Measurements from ENCODE around the gene MRPS25.

DNA sequence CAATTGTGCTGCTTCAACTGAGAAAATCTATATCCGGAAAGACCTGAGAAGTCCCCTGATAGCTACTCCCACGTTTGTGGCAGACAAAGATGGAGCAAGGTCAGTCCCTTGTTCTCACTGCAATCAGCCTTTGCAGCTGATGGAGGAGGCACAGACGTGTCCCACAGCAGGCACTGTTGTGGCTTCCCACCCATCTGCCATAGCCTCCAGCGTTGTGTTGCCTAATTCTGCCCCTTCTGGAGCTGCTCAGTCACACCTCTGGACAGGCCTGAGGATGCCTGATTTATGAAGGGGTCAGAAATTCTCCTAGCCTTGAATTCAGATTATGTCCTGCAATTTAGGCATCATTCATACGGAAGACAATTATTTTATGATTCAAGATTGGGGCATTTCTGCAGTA, 41.9 kb downstream of the MRPS25 start:
- no peak for TF ChIP-seq ZFP30 (CRISPR knock-in tag; IDR thresholded peaks at IDR 0.05)
- TF ChIP-seq ZC3H10 (CRISPR knock-in tag; IDR thresholded peaks at IDR 0.05) = no peak
- TF ChIP-seq ZNF8 (CRISPR knock-in tag; IDR thresholded peaks at IDR 0.05) = no peak
- TF ChIP-seq ZNF565 (CRISPR knock-in tag; conservative IDR thresholded peaks at IDR 0.05; ENCODE audit: low read depth) = no peak
- TF ChIP-seq ARNTL (CRISPR knock-in tag; IDR thresholded peaks at IDR 0.05; ENCODE audit: borderline replicate concordance, low read depth) = no peak
- no peak for TF ChIP-seq ZNF70 (CRISPR knock-in tag; IDR thresholded peaks at IDR 0.05)
- no peak for TF ChIP-seq RARB (CRISPR knock-in tag; IDR thresholded peaks at IDR 0.05)
- TF ChIP-seq OSR1 (CRISPR knock-in tag; IDR thresholded peaks at IDR 0.05) = no peak
- TF ChIP-seq, protein P1, sequence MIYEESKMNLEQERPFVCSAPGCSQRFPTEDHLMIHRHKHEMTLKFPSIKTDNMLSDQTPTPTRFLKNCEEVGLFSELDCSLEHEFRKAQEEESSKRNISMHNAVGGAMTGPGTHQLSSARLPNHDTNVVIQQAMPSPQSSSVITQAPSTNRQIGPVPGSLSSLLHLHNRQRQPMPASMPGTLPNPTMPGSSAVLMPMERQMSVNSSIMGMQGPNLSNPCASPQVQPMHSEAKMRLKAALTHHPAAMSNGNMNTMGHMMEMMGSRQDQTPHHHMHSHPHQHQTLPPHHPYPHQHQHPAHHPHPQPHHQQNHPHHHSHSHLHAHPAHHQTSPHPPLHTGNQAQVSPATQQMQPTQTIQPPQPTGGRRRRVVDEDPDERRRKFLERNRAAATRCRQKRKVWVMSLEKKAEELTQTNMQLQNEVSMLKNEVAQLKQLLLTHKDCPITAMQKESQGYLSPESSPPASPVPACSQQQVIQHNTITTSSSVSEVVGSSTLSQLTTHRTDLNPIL (CRISPR knock-in tag; IDR thresholded peaks at IDR 0.05; ENCODE audit: low read depth) = no peak
- TF ChIP-seq PPARA (CRISPR knock-in tag; IDR thresholded peaks at IDR 0.05; ENCODE audit: borderline replicate concordance) = no peak
- TF ChIP-seq BACH2 (CRISPR knock-in tag; IDR thresholded peaks at IDR 0.05; ENCODE audit: borderline replicate concordance) = no peak
- TF ChIP-seq, protein P2, sequence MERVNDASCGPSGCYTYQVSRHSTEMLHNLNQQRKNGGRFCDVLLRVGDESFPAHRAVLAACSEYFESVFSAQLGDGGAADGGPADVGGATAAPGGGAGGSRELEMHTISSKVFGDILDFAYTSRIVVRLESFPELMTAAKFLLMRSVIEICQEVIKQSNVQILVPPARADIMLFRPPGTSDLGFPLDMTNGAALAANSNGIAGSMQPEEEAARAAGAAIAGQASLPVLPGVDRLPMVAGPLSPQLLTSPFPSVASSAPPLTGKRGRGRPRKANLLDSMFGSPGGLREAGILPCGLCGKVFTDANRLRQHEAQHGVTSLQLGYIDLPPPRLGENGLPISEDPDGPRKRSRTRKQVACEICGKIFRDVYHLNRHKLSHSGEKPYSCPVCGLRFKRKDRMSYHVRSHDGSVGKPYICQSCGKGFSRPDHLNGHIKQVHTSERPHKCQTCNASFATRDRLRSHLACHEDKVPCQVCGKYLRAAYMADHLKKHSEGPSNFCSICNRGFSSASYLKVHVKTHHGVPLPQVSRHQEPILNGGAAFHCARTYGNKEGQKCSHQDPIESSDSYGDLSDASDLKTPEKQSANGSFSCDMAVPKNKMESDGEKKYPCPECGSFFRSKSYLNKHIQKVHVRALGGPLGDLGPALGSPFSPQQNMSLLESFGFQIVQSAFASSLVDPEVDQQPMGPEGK (CRISPR knock-in tag; IDR thresholded peaks at IDR 0.05; ENCODE audit: borderline replicate concordance) = no peak
- no peak for TF ChIP-seq GLIS3 (CRISPR knock-in tag; IDR thresholded peaks at IDR 0.05)
- no peak for TF ChIP-seq SNAI2 (CRISPR knock-in tag; IDR thresholded peaks at IDR 0.05)

Data from SK-N-SH treated with all-trans-retinoic acid at 6 μM for 48 hours (cell line).